Body of pancreas (tissue), 4 donors: ENCODE measurements around the gene CENPU. TPM values are rescaled to one million over a fixed set of nuclear protein-coding genes. Genes with fewer than 3 reads are reported as not detected.

Source experiments
- ATAC-seq: fragments of 150-250 bp; one replicate; pipeline ENCODE4 v1.9.1; 2016
- DNase-seq, 4 donors: peaks; one replicate each; pipeline ENCODE4 v3.0.0-alpha.2; 2019
- H3K27ac ChIP-seq, 4 donors: fragments of 200-600 bp; sonication (generic); 1 replicate in 3 of 4; 2 replicates in 1 of 4; pipeline versions ENCODE4 v1.5.1 to v1.6.1; 2016 to 2019; ENCODE audit warnings: mild to moderate bottlenecking in 1 of 4, mixed read lengths in 1 of 4, moderate library complexity in 1 of 4
- H3K27me3 ChIP-seq, 2 donors: fragments of 200-600 bp; sonication (generic); one replicate each; pipeline ENCODE4 v1.6.0; 2016; ENCODE audit warnings: mild to moderate bottlenecking in 1 of 2
- H3K36me3 ChIP-seq, 2 donors: fragments of 200-600 bp; sonication (generic); replicated peaks in 1 of 2; 2 replicates each; pipeline ENCODE4 v1.5.1; 2016; ENCODE audit warnings: low read depth in 2 of 2; ENCODE audit not compliant: insufficient read depth in 1 of 2
- H3K4me1 ChIP-seq: fragments of 200-600 bp; sonication (generic); one replicate; pipeline ENCODE4 v1.6.0; 2016
- H3K4me3 ChIP-seq, 2 donors: fragments of 200-600 bp; sonication (generic); 1 replicate in 1 of 2; 2 replicates in 1 of 2; pipeline ENCODE4 v1.5.1; 2016 to 2019
- H3K9me3 ChIP-seq, 3 donors: fragments of 200-600 bp; sonication (generic); 1 replicate in 2 of 3; 2 replicates in 1 of 3; pipeline ENCODE4 v1.5.1; 2016
- POLR2A ChIP-seq, 3 donors: fragments of 450-650 bp; IDR thresholded peaks; one replicate each; pipeline ENCODE4 v1.6.1; 2016; ENCODE audit warnings: antibody characterized with exemption in 3 of 3, mild to moderate bottlenecking in 2 of 3
- WGBS, 2 donors: methylation state at CpG; one replicate each; pipeline ENCODE4 v1.1.5; 2017; 5-methylcytosine and 5-hydroxymethylcytosine counted together
- intact Hi-C: fragments of 100-400 bp; cut with DNase I; formaldehyde crosslinking; loops from one replicate; pipeline ENCODE4 v1.15.1; 2023
- total RNA-seq, 2 donors: library from RNA; depleted of rRNA; stranded (reverse); fragments of >200 nt; gene quantifications; one replicate each; pipeline ENCODE4 v1.1.0, GENCODE V29; 2016
- TF ChIP-seq, protein P1 (sequence below), 7 experiments: fragments of 450-650 bp in 4 of 7; fragments of 200-600 bp in 3 of 7; sonication (generic) in 3 of 7; IDR thresholded peaks; one replicate each; pipeline ENCODE4 v1.5.1; 2016 to 2019; ENCODE audit warnings: antibody characterized with exemption in 7 of 7

The CENPU gene
- total RNA-seq, 2 donors from 2014 or later: 2.1 to 2.3 TPM

DNA sequence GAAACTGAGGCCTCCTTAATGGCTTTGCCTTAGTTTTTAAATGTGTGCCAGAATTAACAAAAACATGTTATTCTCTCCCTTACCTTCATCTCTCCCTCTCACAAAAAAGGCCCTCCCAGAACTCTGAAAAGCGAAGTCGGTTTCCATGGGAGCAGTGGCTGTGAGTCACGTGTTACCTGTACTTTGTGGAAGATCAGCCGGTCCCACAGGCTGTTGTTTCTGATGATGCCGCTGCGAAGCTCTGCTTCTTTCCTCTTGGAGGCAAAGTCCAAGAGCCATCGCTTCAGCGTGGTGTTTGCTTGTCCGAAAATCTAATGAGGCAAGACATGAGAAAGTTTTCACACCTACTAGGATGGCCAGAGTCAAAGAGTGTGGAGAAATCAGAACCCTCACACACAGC lies 32.5 kb upstream of the CENPU start:
- no peak overlapping the region for H3K27ac ChIP-seq
- 94 to 96% methylated on average over 9 of the region's 9 CpGs for WGBS, 2 donors
- TF ChIP-seq POLR2A (IDR thresholded peaks at IDR 0.05): no peak
- TF ChIP-seq, protein P1, sequence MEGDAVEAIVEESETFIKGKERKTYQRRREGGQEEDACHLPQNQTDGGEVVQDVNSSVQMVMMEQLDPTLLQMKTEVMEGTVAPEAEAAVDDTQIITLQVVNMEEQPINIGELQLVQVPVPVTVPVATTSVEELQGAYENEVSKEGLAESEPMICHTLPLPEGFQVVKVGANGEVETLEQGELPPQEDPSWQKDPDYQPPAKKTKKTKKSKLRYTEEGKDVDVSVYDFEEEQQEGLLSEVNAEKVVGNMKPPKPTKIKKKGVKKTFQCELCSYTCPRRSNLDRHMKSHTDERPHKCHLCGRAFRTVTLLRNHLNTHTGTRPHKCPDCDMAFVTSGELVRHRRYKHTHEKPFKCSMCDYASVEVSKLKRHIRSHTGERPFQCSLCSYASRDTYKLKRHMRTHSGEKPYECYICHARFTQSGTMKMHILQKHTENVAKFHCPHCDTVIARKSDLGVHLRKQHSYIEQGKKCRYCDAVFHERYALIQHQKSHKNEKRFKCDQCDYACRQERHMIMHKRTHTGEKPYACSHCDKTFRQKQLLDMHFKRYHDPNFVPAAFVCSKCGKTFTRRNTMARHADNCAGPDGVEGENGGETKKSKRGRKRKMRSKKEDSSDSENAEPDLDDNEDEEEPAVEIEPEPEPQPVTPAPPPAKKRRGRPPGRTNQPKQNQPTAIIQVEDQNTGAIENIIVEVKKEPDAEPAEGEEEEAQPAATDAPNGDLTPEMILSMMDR (IDR thresholded peaks at IDR 0.05): no peak
- H3K4me1 ChIP-seq: no peaks in the 10 kb centered on the region
- H3K27me3 ChIP-seq: no peaks in the 10 kb centered on the region
- H3K4me3 ChIP-seq: no peak overlapping the region
- H3K36me3 ChIP-seq: peaks cover 0 to 7% of the 10 kb centered on the region in 2 donors
- no peak for ATAC-seq
- no peak for DNase-seq
- no peaks in the 10 kb centered on the region for H3K9me3 ChIP-seq
- intact Hi-C loops: no loop called here

DNA sequence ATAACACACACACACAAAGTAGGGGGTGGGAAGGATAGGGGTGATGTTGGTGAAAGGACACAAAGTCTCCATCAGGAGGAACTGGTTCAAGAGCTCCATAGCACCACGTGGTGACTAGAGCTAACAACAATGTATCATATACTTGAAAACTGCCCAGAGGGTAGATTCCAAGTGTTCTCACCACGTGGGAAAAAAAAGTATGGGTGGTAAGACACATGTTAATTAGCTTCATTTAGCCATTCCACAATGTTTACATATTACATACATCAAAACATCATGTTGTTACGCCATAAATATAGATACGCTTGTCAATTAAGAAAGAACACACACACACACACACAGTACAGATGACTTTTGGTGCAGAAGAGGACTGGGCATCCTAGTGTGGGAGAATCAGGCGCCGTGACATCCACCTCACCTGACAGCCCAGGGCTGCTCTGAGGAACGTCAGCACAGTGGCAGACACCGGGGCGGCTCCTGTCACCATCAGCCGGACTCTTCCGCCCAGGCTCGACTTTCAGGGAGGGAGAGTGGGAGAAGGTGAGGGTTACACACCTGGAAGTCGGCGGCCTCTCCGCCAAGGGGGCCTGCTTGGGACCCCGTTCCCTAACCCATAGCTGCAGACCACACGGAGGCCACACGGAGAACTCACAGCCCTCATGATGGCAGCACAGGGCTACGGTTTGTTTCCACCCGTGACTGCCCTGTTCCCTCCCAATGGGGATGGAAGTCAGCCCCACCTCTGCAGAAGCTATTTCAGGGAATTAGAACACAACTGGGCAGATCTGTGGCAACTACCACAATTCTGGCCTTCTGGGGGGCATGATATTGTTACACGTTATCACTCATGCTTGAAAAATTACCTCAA lies 31.8 kb upstream of the CENPU start:
- H3K36me3 ChIP-seq: peaks cover 0 to 7% of the 10 kb centered on the region in 2 donors
- DNase-seq (no peak), ATAC-seq (no peak)
- H3K27me3 ChIP-seq: no peaks in the 10 kb centered on the region
- intact Hi-C loops: no loop called here
- H3K4me1 ChIP-seq: no peaks in the 10 kb centered on the region
- H3K27ac ChIP-seq: no peak overlapping the region
- H3K9me3 ChIP-seq: no peaks in the 10 kb centered on the region
- TF ChIP-seq, protein P1 (IDR thresholded peaks at IDR 0.05): no peak
- no peak for TF ChIP-seq POLR2A (IDR thresholded peaks at IDR 0.05)
- H3K4me3 ChIP-seq: no peak overlapping the region
- WGBS, 2 donors: 87 to 92% methylated on average over 19 to 20 of the region's 21 CpGs

DNA sequence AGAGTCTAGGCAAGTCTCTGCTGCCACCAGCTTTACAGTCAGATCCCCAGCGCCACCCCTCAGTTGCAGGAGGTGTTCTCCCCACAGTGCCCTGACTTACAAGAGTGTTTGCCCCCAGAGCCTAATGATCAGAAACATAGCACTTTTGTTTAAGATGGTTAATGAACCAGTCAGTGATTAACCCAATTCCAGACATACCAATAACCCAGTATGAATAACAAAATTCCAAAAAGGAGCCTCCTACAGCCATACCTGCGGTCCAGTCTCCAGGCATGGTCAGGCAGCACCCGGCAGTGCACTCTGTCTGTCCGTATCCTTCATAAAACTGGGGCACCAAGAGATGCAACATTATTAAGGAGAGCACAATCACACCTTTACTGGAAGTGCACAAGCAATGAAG lies 30.7 kb upstream of the CENPU start:
- Histone ChIP-seq H3K36me3 (peaks cover 6 to 9% of the 10 kb centered on the region in 2 donors), H3K27ac (no peak overlapping the region), H3K4me3 (no peak overlapping the region), H3K9me3 (no peaks in the 10 kb centered on the region), H3K4me1 (no peaks in the 10 kb centered on the region), H3K27me3 (no peaks in the 10 kb centered on the region)
- DNase-seq (no peak), ATAC-seq (no peak)
- WGBS, 2 donors: 86 to 95% methylated on average over 4 of the region's 4 CpGs
- no peak for TF ChIP-seq POLR2A (IDR thresholded peaks at IDR 0.05)
- TF ChIP-seq, protein P1 (IDR thresholded peaks at IDR 0.05): no peak
- intact Hi-C loops: no loop called here

DNA sequence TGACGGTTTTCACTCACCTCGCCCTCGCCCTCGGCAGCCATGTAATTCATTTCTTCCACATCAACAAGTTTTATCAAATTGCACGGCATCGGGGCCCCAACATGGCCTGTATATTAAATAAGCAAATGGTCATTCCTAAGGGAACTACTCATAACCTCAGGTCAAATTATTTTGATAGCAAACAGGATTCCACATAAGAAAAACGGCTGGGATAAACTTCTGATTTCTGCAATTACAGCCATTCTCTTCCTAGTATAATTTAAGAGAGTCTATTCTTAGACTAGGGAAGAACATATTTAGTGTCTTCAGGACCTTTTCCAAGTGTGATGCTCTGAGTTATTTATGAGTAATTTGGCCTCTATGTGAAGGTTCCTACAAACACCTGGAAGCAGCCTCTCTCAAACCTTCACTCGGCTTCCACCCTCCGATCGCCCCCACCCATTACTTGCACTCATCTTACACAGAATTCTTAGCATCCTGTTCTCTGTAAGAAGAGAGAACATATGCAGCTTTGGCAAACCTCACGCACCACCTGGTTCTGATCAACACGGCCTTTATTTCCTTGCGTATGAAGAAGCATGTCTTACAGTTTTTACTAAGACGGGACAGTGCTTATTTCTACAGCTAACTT lies 29.4 kb upstream of the CENPU start:
- no peak overlapping the region for H3K27ac ChIP-seq
- no peak for ATAC-seq
- no peak for DNase-seq
- 90 to 91% methylated on average over 14 of the region's 14 CpGs for WGBS, 2 donors
- H3K4me1 ChIP-seq: no peaks in the 10 kb centered on the region
- no peaks in the 10 kb centered on the region for H3K9me3 ChIP-seq
- no peak overlapping the region for H3K4me3 ChIP-seq
- TF ChIP-seq POLR2A (IDR thresholded peaks at IDR 0.05): no peak
- TF ChIP-seq, protein P1 (IDR thresholded peaks at IDR 0.05): no peak
- peaks cover 6 to 9% of the 10 kb centered on the region in 2 donors for H3K36me3 ChIP-seq
- no peaks in the 10 kb centered on the region for H3K27me3 ChIP-seq
- intact Hi-C loops: no loop called here
